HL-60 (cell line): Measurements from ENCODE around the gene PIGV.

Source experiments
- GABPA ChIP-seq: IDR thresholded peaks from 2 replicates; pipeline ENCODE4 v1.6.1; 2012; ENCODE audit warnings: low read depth
- POLR2AphosphoS5 ChIP-seq: IDR thresholded peaks from 2 replicates; pipeline ENCODE4 v1.6.1; 2012; ENCODE audit warnings: low read depth
- SPI1 ChIP-seq: IDR thresholded peaks from 2 replicates; pipeline ENCODE4 v1.6.1; 2012; ENCODE audit warnings: low read depth, mild to moderate bottlenecking, borderline replicate concordance
- TF ChIP-seq, protein P1 (sequence below): IDR thresholded peaks from 2 replicates; pipeline ENCODE4 v1.6.1; 2012; ENCODE audit warnings: low read depth; ENCODE audit not compliant: insufficient replicate concordance
- TF ChIP-seq, protein P2 (sequence below): IDR thresholded peaks from one replicate; pipeline ENCODE4 v1.5.1; 2011; ENCODE audit warnings: low read length, control low read depth, inconsistent platforms; ENCODE audit not compliant: insufficient read depth

DNA sequence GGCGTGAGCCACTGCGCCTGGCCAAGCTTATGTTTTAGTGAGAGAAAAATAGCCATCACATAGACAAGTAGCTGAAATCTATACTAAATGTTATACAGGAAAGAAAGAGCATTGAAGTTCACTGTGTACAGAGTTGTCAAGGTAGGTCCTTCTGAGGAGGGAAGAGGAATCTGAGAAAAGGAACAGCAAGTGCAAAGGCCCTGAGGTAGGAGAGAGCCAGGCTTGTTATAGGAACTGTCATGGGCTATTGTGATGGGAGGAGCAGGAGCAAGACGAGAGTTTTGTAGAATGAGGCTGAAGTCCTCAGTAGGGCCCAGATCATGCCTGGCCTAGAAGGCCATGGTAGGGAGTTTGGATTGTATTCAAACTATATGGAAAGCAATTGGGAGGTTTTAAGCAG is 43.3 kb downstream of the PIGV start:
- TF ChIP-seq, protein P1, sequence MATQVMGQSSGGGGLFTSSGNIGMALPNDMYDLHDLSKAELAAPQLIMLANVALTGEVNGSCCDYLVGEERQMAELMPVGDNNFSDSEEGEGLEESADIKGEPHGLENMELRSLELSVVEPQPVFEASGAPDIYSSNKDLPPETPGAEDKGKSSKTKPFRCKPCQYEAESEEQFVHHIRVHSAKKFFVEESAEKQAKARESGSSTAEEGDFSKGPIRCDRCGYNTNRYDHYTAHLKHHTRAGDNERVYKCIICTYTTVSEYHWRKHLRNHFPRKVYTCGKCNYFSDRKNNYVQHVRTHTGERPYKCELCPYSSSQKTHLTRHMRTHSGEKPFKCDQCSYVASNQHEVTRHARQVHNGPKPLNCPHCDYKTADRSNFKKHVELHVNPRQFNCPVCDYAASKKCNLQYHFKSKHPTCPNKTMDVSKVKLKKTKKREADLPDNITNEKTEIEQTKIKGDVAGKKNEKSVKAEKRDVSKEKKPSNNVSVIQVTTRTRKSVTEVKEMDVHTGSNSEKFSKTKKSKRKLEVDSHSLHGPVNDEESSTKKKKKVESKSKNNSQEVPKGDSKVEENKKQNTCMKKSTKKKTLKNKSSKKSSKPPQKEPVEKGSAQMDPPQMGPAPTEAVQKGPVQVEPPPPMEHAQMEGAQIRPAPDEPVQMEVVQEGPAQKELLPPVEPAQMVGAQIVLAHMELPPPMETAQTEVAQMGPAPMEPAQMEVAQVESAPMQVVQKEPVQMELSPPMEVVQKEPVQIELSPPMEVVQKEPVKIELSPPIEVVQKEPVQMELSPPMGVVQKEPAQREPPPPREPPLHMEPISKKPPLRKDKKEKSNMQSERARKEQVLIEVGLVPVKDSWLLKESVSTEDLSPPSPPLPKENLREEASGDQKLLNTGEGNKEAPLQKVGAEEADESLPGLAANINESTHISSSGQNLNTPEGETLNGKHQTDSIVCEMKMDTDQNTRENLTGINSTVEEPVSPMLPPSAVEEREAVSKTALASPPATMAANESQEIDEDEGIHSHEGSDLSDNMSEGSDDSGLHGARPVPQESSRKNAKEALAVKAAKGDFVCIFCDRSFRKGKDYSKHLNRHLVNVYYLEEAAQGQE: no peak
- TF ChIP-seq, protein P2, sequence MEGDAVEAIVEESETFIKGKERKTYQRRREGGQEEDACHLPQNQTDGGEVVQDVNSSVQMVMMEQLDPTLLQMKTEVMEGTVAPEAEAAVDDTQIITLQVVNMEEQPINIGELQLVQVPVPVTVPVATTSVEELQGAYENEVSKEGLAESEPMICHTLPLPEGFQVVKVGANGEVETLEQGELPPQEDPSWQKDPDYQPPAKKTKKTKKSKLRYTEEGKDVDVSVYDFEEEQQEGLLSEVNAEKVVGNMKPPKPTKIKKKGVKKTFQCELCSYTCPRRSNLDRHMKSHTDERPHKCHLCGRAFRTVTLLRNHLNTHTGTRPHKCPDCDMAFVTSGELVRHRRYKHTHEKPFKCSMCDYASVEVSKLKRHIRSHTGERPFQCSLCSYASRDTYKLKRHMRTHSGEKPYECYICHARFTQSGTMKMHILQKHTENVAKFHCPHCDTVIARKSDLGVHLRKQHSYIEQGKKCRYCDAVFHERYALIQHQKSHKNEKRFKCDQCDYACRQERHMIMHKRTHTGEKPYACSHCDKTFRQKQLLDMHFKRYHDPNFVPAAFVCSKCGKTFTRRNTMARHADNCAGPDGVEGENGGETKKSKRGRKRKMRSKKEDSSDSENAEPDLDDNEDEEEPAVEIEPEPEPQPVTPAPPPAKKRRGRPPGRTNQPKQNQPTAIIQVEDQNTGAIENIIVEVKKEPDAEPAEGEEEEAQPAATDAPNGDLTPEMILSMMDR: no peak
- TF ChIP-seq POLR2AphosphoS5: no peak
- TF ChIP-seq SPI1: no peak
- TF ChIP-seq GABPA: no peak
